HFFc6 (cell line): ENCODE data around the gene LBX1. TPM values are rescaled to one million over a fixed set of nuclear protein-coding genes. Genes with fewer than 3 reads are reported as not detected.

Experiments used
- DNase-seq: peaks from one replicate; pipeline ENCODE4 v3.0.0-alpha.2; 2018
- H3K27ac Mint-ChIP-seq: 2 replicates; pipeline ENCODE4 v1.8.0; 2020; ENCODE audit warnings: mild to moderate bottlenecking, mixed read lengths
- H3K27me3 Mint-ChIP-seq: 2 replicates; pipeline ENCODE4 v1.8.0; 2021; ENCODE audit warnings: mild to moderate bottlenecking, moderate library complexity, mixed read lengths; ENCODE audit not compliant: insufficient read depth
- H3K36me3 Mint-ChIP-seq: 2 replicates; pipeline ENCODE4 v1.8.0; 2021; ENCODE audit warnings: low read depth, mixed read lengths
- H3K4me1 Mint-ChIP-seq: 2 replicates; pipeline ENCODE4 v1.8.0; 2020; ENCODE audit warnings: low read depth, mixed read lengths
- H3K4me3 Mint-ChIP-seq: 2 replicates; pipeline ENCODE4 v1.8.0; 2020; ENCODE audit warnings: mild to moderate bottlenecking, moderate library complexity, mixed read lengths
- H3K9me3 Mint-ChIP-seq: 2 replicates; pipeline ENCODE4 v1.8.0; 2020; ENCODE audit warnings: mild to moderate bottlenecking, mixed read lengths
- total RNA-seq, 6 experiments: library from RNA; stranded (reverse); fragmentation: NEBNext Ultra II Directional; extraction: Animal tissue kit (Norgen Biotek cat#: 25700); gene quantifications; 2 replicates in 1 of 6; 3 replicates in 5 of 6; pipeline ENCODE4 v1.2.3, GENCODE V29; 2021
- TF ChIP-seq, protein P1 (sequence below): fragments of 200-600 bp; sonication (generic); IDR thresholded peaks from 2 replicates; pipeline ENCODE4 v1.5.0; 2021; ENCODE audit warnings: antibody characterized with exemption, mild to moderate bottlenecking

LBX1 gene
- total RNA-seq, 6 experiments from 2014 or later = not detected

DNA sequence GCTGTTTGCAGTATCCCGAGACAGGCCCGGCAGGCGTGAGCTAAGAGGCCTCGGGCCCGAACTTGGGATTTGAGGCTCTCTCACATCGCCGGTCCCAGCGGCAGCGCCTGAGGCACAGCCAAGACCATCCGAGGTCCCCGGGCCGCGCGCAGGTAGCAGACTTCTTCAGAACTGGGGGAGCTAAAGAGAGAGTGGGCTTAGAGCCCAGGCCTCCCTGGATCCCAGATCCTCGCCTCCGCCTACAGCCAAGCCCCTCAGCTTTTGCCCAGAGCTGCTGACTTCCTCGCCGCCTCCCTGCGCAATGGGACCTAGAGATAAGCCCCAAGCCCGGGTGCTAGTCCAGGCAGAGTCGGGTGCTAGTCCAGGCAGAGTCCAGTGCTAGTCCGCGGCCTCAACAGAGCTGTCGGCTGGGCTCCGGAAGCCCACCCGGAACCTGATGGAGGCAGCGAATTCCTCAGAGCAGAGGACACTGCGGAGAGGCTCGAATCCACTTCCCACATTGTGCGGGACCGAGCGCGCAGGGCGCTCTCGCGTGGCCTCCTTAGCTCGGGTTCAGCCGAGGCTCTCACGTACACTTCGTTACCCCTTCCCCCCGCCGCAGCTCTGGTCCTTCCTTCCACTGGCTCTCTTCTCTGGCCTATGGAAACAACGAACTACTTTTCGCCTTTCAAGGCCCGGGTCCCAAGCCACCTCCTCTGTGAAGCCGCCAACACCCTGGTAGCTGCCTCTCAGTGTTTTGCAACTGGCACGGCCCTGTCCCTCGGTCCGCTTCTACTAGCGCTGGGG, 5.8 kb downstream of the LBX1 start:
- no peak for DNase-seq
- Mint-ChIP-seq H3K27me3 (peaks cover 87% of the 10 kb centered on the region), H3K36me3 (peaks cover 11% of the 10 kb centered on the region), H3K4me3 (peak overlapping the region; percentile 78), H3K9me3 (no peaks in the 10 kb centered on the region; the same call in 1 of the 2 replicates), H3K4me1 (peaks cover 28% of the 10 kb centered on the region), H3K27ac (no peak overlapping the region)
- TF ChIP-seq, protein P1, sequence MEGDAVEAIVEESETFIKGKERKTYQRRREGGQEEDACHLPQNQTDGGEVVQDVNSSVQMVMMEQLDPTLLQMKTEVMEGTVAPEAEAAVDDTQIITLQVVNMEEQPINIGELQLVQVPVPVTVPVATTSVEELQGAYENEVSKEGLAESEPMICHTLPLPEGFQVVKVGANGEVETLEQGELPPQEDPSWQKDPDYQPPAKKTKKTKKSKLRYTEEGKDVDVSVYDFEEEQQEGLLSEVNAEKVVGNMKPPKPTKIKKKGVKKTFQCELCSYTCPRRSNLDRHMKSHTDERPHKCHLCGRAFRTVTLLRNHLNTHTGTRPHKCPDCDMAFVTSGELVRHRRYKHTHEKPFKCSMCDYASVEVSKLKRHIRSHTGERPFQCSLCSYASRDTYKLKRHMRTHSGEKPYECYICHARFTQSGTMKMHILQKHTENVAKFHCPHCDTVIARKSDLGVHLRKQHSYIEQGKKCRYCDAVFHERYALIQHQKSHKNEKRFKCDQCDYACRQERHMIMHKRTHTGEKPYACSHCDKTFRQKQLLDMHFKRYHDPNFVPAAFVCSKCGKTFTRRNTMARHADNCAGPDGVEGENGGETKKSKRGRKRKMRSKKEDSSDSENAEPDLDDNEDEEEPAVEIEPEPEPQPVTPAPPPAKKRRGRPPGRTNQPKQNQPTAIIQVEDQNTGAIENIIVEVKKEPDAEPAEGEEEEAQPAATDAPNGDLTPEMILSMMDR = no peak

DNA sequence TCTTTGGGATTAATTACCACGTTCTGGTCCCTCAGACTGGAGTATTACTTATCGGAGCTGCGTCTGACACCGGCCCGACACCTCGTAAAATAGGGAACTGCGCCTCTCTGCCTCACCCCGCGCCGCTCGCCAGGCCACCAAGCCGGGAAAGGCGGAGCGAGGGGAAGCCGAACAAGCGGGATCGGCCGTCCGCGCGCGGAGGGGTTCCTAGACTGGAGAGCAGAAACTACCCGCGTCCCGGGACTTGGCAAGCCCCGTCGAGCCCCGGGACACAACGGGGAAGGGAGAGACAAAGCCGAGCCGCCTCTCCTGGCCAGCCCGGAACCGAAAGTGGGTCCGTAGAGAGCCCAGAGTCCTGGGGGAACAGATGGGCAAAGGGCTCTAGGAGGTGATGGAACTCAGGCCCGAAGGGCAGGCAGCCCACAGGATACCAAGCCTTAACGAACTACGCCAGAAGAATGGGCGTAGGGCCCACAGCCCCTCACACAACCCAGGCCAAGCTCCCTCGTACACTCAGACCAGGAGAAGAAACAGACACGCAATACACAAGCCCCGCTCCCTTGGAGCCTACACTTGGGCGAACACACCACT, 6.5 kb downstream of the LBX1 start:
- TF ChIP-seq, protein P1 = no peak
- Mint-ChIP-seq H3K27ac (no peak overlapping the region), H3K27me3 (peaks cover 86% of the 10 kb centered on the region), H3K9me3 (no peaks in the 10 kb centered on the region; the same call in 1 of the 2 replicates), H3K4me3 (peak overlapping the region; percentile 78), H3K4me1 (peaks cover 28% of the 10 kb centered on the region), H3K36me3 (peaks cover 11% of the 10 kb centered on the region)
- DNase-seq = no peak

DNA sequence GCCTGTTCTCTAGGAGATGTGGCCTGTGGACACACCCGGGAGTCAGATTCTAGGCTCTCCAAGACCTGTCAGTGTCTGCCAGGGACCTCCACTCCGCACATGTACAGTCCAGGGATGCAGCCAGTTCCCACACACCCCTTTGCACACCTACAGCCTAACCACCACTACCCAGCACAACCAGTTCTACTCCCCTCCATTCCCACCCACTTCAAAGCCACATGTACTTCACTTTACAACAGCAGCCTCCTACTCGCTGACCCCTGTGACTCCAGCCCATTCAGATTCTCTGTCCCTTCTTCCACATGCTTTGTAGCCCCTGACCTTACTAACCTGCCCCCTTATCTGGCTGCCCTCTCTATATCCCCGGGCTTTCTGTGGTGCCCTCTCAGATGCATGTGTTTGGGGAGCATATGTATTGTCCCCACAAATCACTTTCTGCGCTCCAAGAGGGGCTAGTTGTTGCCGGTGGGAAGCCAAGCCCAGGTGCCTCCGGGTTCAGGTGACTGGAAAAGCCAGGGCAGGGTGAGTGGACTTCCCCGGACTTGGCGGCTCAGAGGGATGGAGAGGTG, 7.2 kb downstream of the LBX1 start:
- Mint-ChIP-seq H3K4me1 (peaks cover 28% of the 10 kb centered on the region), H3K27ac (no peak overlapping the region), H3K4me3 (peak overlapping the region; percentile 78; the same call in 1 of the 2 replicates), H3K36me3 (peaks cover 8% of the 10 kb centered on the region), H3K27me3 (peaks cover 88% of the 10 kb centered on the region), H3K9me3 (no peaks in the 10 kb centered on the region; the same call in 1 of the 2 replicates)
- no peak for DNase-seq
- TF ChIP-seq, protein P1 = no peak

DNA sequence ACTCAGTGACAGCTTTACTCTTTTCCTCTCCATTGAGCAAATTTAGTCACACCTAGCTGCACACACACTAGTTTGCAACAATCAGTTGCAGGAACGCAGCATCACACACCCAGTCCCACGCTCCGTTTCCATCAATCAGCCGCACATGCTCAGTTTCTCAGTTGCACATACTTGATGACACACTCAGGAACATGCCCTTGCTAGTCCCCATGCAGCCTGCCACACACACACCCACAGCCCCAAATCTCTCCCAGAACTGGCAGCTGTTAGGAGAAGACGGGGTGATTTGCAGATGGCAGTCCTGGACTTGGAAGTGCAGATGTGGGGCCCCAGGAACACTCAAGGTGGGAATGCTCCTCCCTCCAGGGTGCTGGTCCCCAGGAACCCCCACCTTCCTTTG, 7.7 kb downstream of the LBX1 start:
- Mint-ChIP-seq H3K9me3 (no peaks in the 10 kb centered on the region; the same call in 1 of the 2 replicates), H3K36me3 (peaks cover 8% of the 10 kb centered on the region), H3K4me3 (no peak overlapping the region; the same call in 1 of the 2 replicates), H3K4me1 (peaks cover 27% of the 10 kb centered on the region), H3K27me3 (peaks cover 89% of the 10 kb centered on the region), H3K27ac (no peak overlapping the region)
- peak; percentile 10 for DNase-seq
- TF ChIP-seq, protein P1 = no peak

DNA sequence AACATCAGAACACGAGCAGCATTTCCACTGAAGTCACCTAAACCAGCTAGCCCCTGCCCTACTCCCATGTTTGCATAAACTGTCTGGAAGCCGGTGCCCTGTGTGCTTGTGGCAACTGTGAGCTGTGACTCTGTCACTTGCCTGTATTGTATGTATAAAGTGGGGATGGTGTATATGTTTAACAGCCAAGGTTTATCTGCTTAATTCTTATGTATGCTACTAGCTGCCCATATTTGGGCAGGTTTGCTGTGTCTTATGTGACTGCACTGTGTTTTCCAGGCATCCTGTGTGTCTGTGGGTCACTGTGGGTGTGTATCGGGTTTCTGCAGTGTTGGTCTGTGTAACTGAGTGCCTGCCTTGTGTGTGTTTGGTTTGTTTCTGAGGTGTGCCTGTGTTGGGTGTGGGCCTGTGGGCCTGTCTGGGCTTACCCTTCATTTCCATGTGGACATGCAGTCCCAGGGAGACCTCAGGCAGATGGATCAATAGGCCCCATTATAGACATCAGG, 9.3 kb downstream of the LBX1 start:
- DNase-seq = no peak
- TF ChIP-seq, protein P1 = no peak
- Mint-ChIP-seq H3K27ac (no peak overlapping the region), H3K27me3 (peaks cover 82% of the 10 kb centered on the region), H3K4me1 (peaks cover 17% of the 10 kb centered on the region), H3K36me3 (peaks cover 6% of the 10 kb centered on the region), H3K4me3 (no peak overlapping the region), H3K9me3 (no peaks in the 10 kb centered on the region; the same call in 1 of the 2 replicates)
